VCaP (cell line): ENCODE results near the gene GPR158.
A peak's percentile ranks its signal among the peaks of the same experiment; 100 is the strongest.

Experiments used
- H3K27ac ChIP-seq: fragments of 450-650 bp; 2 replicates; pipeline ENCODE4 v1.5.1; 2017
- TF ChIP-seq, protein P1 (sequence below): fragments of 450-650 bp; conservative IDR thresholded peaks from 2 replicates; pipeline ENCODE4 v1.5.1; 2017; ENCODE audit warnings: mild to moderate bottlenecking, moderate library complexity

Gene GPR158

DNA sequence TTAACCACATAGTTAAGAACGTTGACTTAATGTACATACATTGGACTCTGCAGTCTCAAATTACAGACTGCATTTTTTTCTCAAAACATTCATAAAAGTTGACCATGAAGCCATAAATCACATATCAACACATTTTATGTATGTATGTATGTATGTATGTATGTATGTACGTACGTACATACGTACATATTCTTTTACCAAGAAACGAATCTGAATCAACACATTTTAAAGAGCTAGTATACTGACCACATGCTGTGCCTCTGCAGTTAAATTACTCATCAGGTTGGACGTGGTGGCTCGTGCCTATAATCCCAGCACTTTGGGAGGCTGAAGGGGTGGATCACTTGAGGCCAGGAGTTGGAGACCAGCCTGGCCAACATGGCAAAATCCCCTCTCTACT is 105.8 kb downstream of the GPR158 start:
- TF ChIP-seq, protein P1, sequence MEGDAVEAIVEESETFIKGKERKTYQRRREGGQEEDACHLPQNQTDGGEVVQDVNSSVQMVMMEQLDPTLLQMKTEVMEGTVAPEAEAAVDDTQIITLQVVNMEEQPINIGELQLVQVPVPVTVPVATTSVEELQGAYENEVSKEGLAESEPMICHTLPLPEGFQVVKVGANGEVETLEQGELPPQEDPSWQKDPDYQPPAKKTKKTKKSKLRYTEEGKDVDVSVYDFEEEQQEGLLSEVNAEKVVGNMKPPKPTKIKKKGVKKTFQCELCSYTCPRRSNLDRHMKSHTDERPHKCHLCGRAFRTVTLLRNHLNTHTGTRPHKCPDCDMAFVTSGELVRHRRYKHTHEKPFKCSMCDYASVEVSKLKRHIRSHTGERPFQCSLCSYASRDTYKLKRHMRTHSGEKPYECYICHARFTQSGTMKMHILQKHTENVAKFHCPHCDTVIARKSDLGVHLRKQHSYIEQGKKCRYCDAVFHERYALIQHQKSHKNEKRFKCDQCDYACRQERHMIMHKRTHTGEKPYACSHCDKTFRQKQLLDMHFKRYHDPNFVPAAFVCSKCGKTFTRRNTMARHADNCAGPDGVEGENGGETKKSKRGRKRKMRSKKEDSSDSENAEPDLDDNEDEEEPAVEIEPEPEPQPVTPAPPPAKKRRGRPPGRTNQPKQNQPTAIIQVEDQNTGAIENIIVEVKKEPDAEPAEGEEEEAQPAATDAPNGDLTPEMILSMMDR, result no peak

DNA sequence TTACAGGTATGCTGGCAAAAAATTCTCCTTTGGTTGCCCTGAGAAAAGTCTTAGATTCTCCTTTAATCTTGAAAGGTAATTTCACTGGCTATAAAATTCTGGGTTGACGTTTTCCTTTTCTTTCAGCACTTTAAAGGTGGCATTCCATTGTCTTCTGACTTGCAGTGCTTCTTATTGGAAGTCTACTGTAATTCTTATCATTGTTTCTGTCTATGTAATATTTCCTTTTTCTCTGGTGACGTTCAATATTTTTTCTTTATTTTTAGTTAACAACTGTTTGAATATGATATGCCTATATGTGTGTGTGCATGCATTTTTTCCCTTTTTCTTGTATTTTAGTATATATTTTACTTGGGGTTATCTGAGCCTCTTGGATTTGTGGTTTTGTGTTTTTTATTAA is 111.0 kb downstream of the GPR158 start:
- no peak overlapping the region for H3K27ac ChIP-seq
- TF ChIP-seq, protein P1, result no peak

More for the DNA sequence above, 105.8 kb downstream of the GPR158 start:
- peak overlapping the region; percentile 43; the same call in 1 of the 2 replicates for H3K27ac ChIP-seq

DNA sequence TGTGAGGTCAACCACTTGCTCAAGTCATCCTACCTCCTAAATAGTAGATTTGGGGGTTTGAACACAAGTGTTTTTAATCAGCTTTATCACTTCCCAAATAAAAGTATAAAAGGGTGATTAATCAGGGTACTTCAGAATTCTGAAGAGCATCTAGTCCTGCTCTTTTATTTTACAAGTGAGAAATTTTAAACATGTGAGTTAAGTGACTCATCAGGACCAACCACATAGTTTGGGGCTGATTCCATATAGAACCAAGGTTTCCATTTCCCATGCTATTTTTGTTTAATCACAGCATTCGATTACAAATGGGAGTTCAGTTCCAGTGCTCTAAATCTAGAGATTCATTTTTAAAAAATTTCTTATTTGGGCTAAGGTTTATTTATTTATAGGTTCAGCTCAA is 113.4 kb downstream of the GPR158 start:
- H3K27ac ChIP-seq, result no peak overlapping the region
- TF ChIP-seq, protein P1, result no peak

GRCh38 chr10:25294032-25294926 is 119.5 kb downstream of the GPR158 start:
- no peak overlapping the region for H3K27ac ChIP-seq
- TF ChIP-seq, protein P1, result no peak

DNA sequence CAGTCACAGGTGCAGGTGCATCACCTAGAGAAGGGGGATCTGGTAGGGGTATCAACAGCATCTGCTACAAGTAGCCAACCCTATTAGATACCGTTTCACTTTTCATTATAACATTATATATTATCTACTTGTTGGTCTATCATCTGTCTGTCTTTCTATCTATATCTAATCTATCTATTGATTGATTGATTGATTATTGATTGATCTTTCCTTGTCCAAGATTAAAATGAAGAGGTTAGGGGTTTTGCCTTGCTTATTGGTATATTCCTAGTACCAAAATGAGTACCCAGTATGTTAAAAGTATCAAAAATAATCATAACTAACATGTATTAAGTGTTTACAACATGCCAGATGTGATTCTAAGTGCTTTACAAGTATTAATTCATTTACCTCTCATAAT is 121.5 kb downstream of the GPR158 start:
- TF ChIP-seq, protein P1, result no peak
- H3K27ac ChIP-seq, result peak overlapping the region; percentile 63

DNA sequence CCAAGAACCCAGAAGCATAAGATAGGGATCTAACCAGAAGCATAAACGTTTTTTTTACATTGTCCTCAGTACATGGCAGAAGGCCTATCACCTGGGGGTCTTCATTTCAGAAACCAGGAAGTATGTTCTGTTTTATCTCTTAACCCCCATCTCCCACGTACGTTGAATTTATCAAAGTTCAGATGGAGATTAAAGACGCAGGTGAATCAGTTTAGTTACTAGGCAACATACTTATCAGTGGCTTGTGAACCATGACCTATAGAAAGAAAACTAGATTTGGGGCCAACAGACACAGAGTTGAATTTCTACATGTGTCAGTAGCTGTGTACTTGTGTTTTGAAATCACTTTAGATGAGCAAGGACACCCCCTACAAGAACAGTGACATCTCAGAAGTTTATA is 122.7 kb downstream of the GPR158 start:
- peak overlapping the region; percentile 63 for H3K27ac ChIP-seq
- TF ChIP-seq, protein P1, result no peak

GRCh38 chr10:25300073-25300472 is 125.3 kb downstream of the GPR158 start:
- no peak overlapping the region for H3K27ac ChIP-seq
- TF ChIP-seq, protein P1, result no peak
